Right lobe of liver (tissue), 6 donors: ENCODE data around the gene HIF1AN. TPM values are rescaled to one million over a fixed set of nuclear protein-coding genes. Genes with fewer than 3 reads are reported as not detected.

Experiments used
- ATAC-seq, 4 donors: fragments of 200-7000 bp; cut with Tn5 transposase; one replicate each; pipeline ENCODE4 v1.9.1; 2020; ENCODE audit warnings: mild to moderate bottlenecking in 4 of 4, moderate library complexity in 4 of 4
- DNase-seq, 3 donors: peaks; one replicate each; pipeline ENCODE4 v3.0.0-alpha.2; 2020
- H3K27ac ChIP-seq, 3 donors: fragments of 200-600 bp; one replicate each; pipeline ENCODE4 v1.8.0; 2022
- H3K27me3 ChIP-seq, 2 donors: fragments of 200-600 bp; one replicate each; pipeline ENCODE4 v1.8.0; 2022
- H3K36me3 ChIP-seq, 4 donors: fragments of 200-600 bp; sonication (generic) in 1 of 4; one replicate each; pipeline versions ENCODE4 v1.5.1 to v1.8.0; 2017 to 2022; ENCODE audit warnings: control low read depth in 1 of 4
- H3K4me1 ChIP-seq, 4 donors: fragments of 200-600 bp; sonication (generic) in 1 of 4; one replicate each; pipeline versions ENCODE4 v1.5.1 to v1.8.0; 2017 to 2022; ENCODE audit warnings: control low read depth in 1 of 4
- H3K4me3 ChIP-seq, 3 donors: fragments of 200-600 bp; one replicate each; pipeline ENCODE4 v1.8.0; 2022
- H3K9me3 ChIP-seq, 4 donors: fragments of 200-600 bp; sonication (generic) in 1 of 4; one replicate each; pipeline versions ENCODE4 v1.5.1 to v1.8.0; 2017 to 2022; ENCODE audit warnings: control low read depth in 1 of 4
- CTCF ChIP-seq, 4 donors: fragments of 200-600 bp in 3 of 4; fragments of 450-650 bp in 1 of 4; IDR thresholded peaks; one replicate each; pipeline versions ENCODE4 v1.5.1 to v1.8.0; 2016 to 2022; ENCODE audit warnings: antibody characterized with exemption in 4 of 4, mild to moderate bottlenecking in 2 of 4
- POLR2A ChIP-seq: fragments of 450-650 bp; IDR thresholded peaks from one replicate; pipeline ENCODE4 v1.6.1; 2017; ENCODE audit warnings: antibody characterized with exemption, mild to moderate bottlenecking
- WGBS: methylation state at CpG from one replicate; pipeline ENCODE4 v1.1.6; 2018; ENCODE audit warnings: low coverage, low lambda C conversion rate; ENCODE audit not compliant: insufficient coverage; ENCODE audit errors: missing lambda C conversion rate; 5-methylcytosine and 5-hydroxymethylcytosine counted together
- intact Hi-C, 2 donors: fragments of 100-400 bp; cut with DNase I; formaldehyde crosslinking; loops; one replicate each; pipeline versions ENCODE4 v1.11.2 to v1.14.1; 2022
- total RNA-seq, 6 experiments: library from RNA; depleted of rRNA in 2 of 6; stranded (reverse); fragments of >200 nt in 2 of 6; fragmentation: NEBNext Ultra II Directional in 3 of 6; extraction: Animal tissue kit (Norgen Biotek cat#: 25700) in 3 of 6; gene quantifications; one replicate each; pipeline versions ENCODE4 v1.1.0 to v1.2.4, GENCODE V29; 2016 to 2023
- donor health status: DM: no; HTN: yes; CAD: no.
- donor health status: DM: no; HTN: no; CAD: no.
- donor health status: DM: no; HTN: no; CAD: no.
- donor health status: DM: no; HTN: yes; CAD: no.
- donor health status: DM: no; HTN: yes; CAD: no.

HIF1AN gene
- total RNA-seq, 6 experiments from 2014 or later = 4.5 to 13.9 (median 11.3) TPM

GRCh38 chr10:100551738-100552137, 16.0 kb downstream of the HIF1AN start:
- H3K36me3 ChIP-seq = peaks cover 8 to 27% (median 11%) of the 10 kb centered on the region in 4 donors
- no peak overlapping the region for H3K4me3 ChIP-seq
- H3K4me1 ChIP-seq = peaks cover 0 to 12% (median 6%) of the 10 kb centered on the region in 4 donors
- TF ChIP-seq CTCF (IDR thresholded peaks at IDR 0.05) = no peak
- WGBS = 40% methylated on average over 1 of the region's 5 CpGs
- intact Hi-C loops = no loop called here
- no peaks in the 10 kb centered on the region for H3K27me3 ChIP-seq
- ATAC-seq (no peak), DNase-seq (no peak)
- H3K9me3 ChIP-seq = no peaks in the 10 kb centered on the region
- H3K27ac ChIP-seq = no peak overlapping the region

- intact Hi-C loops = no loop called here
- Histone ChIP-seq H3K36me3 (peaks cover 2 to 8% (median 6%) of the 10 kb centered on the region in 4 donors), H3K9me3 (no peaks in the 10 kb centered on the region), H3K27me3 (no peaks in the 10 kb centered on the region), H3K4me3 (no peak overlapping the region), H3K27ac (no peak overlapping the region), H3K4me1 (peaks cover 0 to 12% (median 6%) of the 10 kb centered on the region in 4 donors)
- no peak for TF ChIP-seq CTCF (IDR thresholded peaks at IDR 0.05)
- no peak for ATAC-seq
- DNase-seq = no peak
- 60% methylated on average over 1 of the region's 3 CpGs for WGBS
Measured at GRCh38 chr10:100553929-100554328, 18.2 kb downstream of the HIF1AN start.

GRCh38 chr10:100554902-100555301, 19.2 kb downstream of the HIF1AN start:
- TF ChIP-seq CTCF (IDR thresholded peaks at IDR 0.05) (no peak), POLR2A (no peak)
- 38% methylated on average over 2 of the region's 2 CpGs for WGBS
- Histone ChIP-seq H3K9me3 (no peaks in the 10 kb centered on the region), H3K27ac (no peak overlapping the region), H3K36me3 (peaks cover 0 to 3% (median 2%) of the 10 kb centered on the region in 4 donors), H3K27me3 (no peaks in the 10 kb centered on the region), H3K4me3 (no peak overlapping the region), H3K4me1 (peaks cover 0 to 12% (median 6%) of the 10 kb centered on the region in 4 donors)
- intact Hi-C loops = no loop called here
- DNase-seq (no peak), ATAC-seq (peak; percentile 72 to 92 (median 84))

GRCh38 chr10:100560248-100560647, 24.5 kb downstream of the HIF1AN start:
- no peak for DNase-seq
- intact Hi-C loops = loop anchor here (5.0 to 10.0 kb wide), 4 partner anchors 182 to 315 kb away; partner anchors contain the start of gene PAX2 (in 1 of the 2)
- Histone ChIP-seq H3K27me3 (no peaks in the 10 kb centered on the region), H3K9me3 (no peaks in the 10 kb centered on the region), H3K27ac (no peak overlapping the region), H3K36me3 (no peaks in the 10 kb centered on the region), H3K4me3 (no peak overlapping the region), H3K4me1 (peaks cover 0 to 8% (median 0%) of the 10 kb centered on the region in 4 donors)
- no peak for ATAC-seq
- no peak for TF ChIP-seq CTCF (IDR thresholded peaks at IDR 0.05)
- no peak for TF ChIP-seq POLR2A
- 100% methylated on average over 1 of the region's 1 CpG for WGBS

- no peak for TF ChIP-seq POLR2A
- TF ChIP-seq CTCF (IDR thresholded peaks at IDR 0.05) = no peak
- no peak overlapping the region for H3K4me3 ChIP-seq
- no peak overlapping the region for H3K27ac ChIP-seq
- no peak for DNase-seq
- H3K9me3 ChIP-seq = no peaks in the 10 kb centered on the region
- no peaks in the 10 kb centered on the region for H3K27me3 ChIP-seq
- no peaks in the 10 kb centered on the region for H3K36me3 ChIP-seq
- no peak for ATAC-seq
- peaks cover 0 to 6% (median 0%) of the 10 kb centered on the region in 4 donors for H3K4me1 ChIP-seq
- intact Hi-C loops = loop anchor here (5.0 to 10.0 kb wide), 4 partner anchors 181 to 314 kb away; partner anchors contain the start of gene PAX2 (in 1 of the 2)
- WGBS = 66% methylated on average over 2 of the region's 2 CpGs
Measured at GRCh38 chr10:100561005-100561404, 25.3 kb downstream of the HIF1AN start.
